Measurements from ENCODE around the gene CTBP1.
A peak's percentile ranks its signal among the peaks of the same experiment; 100 is the strongest.

Gene CTBP1

DNA sequence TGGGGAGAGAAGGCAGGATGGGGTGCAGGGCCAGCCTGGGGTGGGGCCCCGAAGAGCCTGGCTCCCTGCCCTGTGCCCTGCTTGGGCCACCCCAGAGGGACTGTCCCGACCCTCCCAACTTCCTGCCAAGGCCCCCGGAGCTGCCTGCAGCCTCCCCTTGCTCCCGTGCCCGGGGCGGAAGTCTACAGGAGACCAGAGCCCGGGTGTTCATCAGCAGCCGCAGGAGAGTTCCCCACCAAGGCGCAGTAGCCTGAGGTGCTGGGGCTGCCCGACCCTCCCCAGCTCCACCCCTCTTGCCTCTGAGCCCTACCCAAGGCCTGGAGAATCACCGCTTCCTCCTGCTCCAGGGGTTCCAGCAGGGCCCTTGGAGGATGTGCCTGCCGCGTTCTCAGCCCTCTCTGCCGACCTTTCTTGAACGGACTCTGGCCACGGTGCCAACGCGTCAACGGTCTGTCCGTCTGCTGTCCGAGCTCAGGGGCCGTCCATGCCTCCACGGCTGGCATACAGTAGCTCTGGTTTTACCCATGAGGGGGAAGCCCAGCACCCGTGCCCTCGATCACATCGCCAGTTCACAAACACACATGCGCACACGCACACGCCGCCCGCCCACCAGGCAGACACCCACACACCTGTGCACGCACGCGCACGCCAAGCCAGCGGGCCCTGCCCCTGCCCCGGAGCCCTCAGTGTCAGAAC, 40.5 kb downstream of the CTBP1 start:
- DNase-seq: no peak

DNA sequence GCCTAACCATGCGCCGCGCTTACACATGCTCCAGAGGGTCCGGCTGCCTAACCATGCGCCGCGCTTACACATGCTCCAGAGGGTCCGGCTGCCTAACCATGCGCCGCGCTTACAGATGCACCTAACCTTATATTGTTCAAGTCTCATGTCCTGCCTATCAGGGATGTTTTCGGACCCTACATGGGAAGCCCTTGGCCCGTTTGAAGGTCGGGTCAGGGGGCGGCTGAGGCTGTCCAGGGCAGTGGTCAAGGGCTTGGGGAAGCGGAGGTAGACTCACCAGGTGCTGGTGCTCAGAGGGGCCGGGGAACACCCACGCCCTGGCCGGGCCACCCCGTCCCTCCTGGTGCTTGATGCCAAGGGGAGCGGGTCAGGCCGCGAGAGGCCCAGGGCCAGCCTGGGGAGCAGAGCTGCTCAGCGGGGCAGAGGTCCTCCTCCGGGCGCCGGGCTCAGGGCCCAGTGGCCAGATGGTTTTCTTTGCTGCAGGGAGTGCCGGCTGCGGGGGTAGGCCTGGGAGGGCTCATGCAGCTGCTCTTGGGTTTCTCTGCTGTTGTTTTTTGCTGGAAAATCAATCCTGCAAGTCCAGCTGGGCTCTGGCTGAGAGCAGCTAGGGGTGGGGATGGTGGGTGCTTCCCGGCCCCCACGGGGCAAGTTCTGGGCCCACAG, 41.2 kb downstream of the CTBP1 start:
- no peak for DNase-seq

DNA sequence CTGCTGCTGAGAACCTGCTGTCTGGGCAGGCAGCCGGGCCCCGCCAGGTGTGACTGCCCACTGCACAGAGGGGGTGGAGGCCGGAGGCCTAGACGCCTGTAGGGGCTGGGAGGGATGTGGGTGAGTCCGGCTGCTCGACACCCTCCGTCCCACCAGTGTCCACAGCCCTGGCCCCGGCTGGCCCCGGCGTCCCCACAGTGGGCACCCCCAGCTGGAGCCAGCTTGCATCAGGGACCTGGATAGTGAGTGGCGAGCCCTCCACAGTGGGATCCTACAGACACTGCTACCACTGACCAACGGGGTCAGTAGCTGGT, 41.8 kb downstream of the CTBP1 start:
- no peak for DNase-seq

DNA sequence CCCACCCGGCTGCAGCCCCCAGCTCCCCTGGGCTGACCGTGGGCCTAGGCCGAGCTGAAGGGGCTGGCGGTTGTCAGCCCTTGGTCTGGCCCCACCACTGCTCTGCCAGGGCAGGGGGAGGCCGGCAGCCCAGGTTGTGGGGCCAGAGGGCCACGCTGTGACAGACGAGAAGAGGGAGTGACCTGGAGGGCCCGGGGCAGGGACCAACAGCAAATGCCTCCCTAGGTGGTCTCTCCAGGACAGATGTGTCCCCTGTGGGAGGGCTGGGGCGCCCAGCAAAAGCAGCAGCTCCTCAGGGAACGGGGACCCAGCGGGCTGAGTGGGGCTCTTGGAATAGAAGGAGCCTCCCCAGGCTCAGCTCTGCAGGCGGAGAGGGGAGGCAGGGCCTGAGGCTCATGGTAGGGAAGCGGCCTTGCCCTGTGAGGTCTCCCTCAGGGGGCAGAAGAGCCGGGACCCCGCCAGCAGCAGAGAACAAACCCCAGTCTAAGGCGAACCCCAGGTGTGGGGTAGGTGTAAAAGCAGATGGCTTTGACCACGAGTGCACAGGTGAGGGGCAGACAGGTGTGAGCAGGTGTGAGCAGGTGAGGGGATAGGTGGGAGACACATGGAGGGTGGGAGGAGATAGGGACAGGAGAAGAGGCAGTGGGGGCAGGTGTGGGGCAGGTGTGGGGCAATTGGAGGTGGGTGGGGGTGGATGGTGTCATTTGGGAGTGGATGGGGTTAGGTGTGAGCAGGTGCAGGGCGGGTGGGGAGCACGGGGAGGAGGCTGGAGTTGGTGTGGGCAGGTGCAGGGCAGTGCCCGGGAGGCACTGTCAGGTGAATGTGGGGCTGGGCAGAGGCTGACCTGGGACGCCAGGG, 42.4 kb downstream of the CTBP1 start:
- no peak for DNase-seq

DNA sequence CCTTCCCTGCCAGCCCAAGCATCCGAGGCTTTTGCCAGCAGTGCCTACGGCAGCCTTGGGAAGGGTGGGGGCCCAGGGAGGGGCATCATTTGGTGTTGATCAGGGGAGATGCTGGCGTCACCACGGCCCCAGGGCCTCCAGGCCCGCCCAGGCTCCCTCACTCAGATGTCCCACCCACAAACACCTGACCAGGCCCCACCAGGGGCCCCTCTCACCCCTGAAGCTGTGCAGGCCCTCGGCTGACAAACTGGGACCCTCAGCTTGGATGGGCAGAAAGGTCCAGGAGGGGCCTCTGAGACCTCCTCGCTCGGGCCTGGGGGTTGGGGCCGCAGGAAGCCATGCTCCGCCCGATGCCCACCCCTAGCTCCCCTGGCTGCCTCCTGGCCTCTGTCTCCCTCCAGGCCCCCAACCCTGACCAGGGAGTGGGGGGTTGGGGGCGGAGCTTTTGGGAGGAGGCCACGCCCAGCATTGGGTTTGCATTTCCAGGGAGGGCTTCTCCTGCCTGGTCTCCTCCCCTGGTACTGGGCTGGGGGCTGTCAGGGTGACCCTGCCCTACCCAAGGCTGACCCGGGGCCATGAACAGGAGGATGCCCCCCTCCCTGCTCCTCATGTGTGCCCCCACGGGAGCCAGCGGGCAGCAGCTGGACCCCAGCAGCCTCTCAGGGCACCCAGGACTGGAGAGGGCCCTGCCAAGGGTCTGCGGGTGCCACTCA, 43.2 kb downstream of the CTBP1 start:
- no peak for DNase-seq

DNA sequence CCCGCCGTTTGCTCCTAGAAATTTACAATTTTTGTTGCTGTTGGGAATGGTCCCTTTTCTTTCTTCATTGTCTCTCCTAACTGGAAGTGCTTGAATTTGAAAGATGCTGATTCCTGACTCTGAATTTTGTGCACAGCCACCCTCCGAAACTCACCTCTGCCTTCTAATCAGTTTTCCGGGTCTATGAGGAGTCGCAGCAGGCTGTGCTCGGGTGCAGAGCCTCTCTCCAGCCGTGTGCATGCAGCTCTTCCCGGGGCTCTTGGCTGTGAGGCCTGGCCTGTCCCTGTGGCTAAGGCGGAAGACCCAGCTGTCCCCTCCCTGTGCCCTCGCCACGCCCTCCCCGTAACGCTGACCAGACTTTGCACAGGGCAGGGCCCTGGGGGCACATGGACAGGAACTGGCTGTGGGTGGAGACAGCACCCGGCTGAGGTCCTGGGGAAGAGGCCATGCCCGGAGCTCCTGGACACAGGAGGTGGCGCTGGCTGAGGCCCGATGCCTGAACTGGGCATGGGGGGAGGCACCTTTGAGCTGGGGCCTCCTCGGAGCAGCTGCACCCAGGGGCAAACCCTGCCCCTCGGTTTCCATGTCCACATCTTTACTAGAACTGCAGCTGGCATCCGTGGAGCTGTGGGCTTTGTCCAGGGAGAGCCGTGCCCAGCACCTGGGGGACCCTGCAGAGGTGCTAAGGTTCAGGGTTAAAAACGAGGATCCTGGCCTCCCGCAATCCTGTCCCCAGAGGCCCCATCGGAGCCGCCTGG, 43.9 kb downstream of the CTBP1 start:
- no peak for DNase-seq

DNA sequence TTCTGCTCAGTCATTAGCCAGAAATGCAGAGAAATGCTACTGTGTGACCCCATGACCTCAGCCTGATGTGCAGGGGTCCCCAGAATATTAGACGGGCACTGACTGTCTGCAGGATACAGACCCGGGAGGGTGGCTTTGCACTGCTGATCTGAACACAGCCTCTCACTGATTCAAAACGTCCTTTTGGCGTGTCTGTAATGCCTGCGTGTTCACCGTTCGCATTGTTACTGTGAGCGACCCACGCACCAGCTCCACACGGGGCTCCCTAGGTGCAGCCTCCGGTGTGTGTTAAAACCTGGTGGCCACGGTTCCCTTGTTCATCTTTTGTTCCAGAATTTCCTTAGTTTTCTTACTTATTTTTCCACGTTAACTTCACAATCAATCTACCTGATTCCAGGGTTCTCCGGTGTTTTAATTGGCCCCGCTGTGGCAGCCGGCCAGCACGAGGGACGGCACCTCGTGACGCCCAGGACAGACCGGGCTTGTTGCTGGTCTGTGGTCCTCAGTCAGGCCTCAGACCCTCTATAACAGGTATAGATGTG, 44.6 kb downstream of the CTBP1 start:
- no peak for DNase-seq

DNA sequence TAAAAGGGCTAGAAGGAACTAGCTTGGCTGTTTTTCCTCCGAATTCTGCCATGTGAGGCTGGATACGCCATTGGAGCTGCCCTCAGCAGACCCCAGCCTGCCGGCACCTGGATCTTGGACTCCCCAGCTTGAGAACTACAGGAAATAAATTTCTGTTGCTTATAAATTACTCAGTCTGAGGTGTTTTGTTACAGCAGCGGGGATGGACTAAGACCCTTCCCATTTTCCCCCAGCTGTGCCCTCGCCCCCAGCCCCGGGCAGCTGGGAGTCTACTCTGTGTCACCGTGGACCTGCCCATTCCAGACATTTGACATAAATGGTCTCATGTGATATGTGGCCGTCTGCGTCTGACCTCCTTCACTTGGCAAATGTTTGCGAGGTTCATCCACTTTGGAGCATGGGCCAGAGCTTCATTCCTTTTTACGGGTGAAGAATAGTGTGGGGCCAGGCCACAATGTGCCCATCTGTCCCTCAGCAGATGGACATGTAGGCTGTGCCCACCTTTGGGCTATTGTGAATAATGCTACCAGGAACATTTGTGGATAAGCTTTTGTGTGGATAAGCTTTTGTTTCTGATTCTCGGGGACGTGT, 45.8 kb downstream of the CTBP1 start:
- DNase-seq: no peak

DNA sequence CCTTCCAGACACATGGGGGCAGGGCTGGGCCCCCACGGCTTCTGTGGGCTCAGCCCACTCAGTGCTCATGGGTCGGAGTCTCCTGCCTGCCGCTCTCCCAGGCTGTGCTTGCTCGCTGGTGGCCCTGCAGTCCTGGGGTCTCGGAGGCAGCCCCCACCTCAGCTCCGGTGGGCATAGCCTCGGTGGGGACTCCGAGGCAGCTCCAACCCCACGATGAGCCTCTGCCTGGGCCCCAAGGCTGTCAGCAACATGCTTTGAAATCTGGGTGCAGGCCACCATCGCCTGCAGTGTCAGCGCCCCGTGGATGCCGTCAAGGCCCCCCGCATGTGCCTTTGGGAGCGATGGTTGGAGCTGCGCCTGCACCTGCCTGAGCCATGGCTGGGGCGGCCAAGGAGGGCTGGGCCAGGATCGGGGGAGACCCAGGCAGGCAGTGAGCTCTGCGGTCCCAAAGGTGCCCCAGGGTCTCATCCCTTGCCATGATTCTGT, 46.4 kb downstream of the CTBP1 start:
- no peak for DNase-seq

DNA sequence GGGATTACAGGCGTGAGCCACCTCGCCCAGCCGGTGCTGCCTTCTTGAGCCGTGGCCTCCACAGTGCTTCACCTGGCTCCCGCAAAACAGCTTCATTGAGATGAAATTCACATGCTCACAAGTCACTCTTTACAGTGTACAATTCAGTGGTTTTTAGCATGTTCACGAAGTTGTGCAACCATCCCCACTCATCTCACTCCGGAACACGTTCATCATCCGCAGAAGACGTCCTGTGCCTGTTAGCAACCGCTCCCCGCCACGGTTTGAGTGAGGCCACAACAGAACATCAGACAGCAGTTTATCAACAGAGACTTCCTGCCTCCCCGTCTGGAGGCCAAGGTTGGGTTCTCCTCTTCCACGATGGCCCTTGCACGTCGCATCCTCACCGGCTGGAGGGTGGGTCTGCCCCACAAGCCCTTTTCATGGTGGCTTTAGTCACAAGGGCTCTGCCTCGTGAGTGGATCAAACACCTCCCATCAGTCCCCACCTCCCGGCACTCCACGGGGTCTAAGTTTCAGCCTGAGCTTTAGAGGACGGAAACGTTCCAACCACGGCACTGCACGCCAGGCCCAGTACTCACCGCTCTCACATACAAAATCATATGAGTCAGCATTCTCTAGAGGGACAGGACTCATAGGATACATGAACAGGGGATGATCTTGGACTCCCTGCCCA, 46.9 kb downstream of the CTBP1 start:
- peak; percentile 88 for DNase-seq

DNA sequence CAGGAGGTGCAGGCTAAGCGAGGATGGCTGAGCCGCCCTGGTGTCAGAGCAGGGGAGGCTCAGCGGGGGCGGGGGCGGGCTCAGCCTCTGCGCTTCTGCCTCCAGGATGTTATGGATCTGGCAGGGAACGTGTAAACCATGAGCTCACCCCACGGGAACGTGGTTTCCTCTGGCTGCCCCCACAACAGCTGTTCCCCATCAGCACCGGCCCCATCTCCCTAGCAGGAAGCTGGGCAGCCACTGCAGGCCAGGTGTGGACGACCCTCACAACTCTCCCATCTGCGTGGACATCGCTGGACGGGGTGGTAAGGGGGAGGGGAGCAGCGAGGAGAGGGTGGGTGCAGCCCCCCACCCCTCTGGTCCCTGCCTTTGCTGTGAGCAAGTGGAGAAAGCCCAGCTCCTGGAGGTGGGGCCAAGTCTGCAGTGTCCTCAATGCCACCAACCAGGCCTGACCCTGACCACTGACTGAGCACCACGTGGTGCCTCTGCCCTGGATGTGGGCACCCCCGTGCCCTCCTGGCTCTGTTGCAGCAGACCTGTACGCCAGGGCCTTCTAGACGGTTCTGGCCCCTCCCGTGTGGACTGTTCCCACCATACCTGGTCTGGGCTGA, 48.4 kb downstream of the CTBP1 start:
- DNase-seq: no peak

DNA sequence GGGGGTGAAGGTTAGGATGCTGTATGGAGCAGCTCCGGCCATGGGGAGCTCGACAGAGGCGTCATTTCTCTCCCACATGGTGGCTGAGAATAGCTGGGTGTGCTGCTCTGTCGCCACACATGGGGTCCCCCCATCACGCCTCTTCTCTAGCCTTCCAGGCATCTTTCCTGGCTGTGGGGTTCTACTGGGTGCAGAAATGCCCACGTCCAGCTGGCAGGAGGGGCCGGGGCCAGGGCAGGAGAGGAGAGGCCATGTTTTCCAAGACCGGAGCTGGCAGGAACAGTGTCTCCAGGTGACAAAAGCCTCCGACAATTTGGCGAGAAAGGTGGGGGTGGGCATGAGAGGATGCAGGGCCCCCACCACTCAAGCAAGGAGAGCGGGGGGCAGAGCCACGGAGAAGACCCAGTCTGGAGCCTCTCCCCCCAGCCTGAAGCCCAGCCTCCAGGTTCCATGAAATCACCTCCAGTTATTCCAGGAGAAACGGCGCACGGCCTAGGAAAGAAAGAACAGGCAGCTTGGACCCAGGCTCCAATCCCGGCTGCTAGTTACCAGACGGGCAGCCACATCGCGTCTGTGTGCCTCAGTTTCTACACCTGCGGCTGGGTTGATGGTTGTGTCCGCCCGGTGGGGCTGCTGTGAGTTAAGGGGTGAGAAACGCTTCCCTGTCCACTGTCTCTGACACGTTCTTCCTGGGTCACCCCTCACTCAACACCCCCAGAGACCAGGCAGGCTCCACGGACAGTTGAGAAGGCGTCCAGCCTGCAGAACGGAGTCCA, 49.2 kb downstream of the CTBP1 start:
- DNase-seq: no peak

DNA sequence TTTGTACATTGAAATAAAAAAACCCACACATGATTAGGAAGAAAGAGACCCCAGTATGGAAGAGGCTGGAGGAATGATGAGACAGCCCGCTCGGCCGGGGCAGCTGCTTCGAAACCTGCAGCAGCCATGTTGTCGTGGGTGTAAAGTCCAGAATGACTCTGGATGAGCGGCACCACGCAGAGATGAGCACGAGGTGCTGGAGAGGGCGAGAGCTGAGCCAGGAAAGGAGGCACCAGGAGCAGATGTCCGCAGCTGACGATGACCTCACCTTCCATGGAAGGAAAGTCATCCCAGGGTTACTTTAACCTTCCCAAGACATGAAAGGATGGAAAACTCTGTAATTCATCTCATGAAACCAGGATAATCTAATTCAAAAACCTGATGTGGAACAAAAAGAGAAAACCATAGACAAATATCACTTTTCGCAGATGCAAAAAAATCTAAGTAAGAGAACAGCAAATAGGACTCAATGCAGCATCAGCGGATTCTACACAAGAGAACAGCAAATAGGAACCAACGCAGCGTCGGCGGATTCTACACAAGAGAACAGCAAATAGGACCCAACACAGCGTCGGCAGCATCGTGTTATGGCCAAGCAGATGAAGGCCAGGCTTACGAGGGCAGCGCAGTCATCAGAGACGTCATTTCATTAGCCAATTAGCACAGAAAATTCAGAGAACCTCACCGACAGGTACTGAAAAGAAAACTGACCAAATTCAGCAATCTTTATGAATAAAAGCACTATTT, 50.7 kb downstream of the CTBP1 start:
- no peak for DNase-seq

DNA sequence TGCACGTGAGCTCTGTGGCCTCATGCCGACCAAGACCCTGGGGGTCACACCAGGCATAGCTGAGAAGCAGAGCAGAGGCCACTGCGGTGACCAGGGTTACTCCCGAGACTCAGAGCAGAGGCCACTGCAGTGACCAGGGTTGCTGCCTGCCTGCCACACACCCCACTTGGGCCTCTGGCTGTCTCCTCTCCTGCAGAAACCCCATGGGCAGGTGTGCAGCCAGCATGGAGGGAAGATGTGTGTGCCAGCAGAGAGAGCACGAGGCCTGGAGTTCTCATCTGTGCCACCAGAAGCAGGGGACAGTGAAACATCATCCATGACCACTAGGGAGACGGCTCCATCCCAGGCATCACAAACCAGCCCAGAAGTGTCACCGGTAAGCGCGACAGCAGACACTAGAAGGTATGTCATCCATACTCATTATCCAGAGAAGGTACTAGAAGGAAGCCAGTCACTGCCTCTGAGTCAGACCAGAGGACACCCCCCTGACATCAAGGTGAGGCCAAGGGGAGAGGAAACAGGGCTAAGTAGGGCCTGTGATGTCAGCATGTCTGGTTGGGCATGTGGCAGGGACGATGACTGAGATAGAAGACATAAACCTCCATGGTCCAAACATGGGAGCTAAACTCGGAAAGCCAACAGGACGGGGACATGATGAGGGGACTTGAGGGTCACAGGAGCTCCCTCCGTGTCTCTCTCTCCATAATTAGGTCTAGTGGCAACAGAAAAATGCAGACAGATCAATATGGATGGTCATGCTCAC, 52.3 kb downstream of the CTBP1 start:
- no peak for DNase-seq

DNA sequence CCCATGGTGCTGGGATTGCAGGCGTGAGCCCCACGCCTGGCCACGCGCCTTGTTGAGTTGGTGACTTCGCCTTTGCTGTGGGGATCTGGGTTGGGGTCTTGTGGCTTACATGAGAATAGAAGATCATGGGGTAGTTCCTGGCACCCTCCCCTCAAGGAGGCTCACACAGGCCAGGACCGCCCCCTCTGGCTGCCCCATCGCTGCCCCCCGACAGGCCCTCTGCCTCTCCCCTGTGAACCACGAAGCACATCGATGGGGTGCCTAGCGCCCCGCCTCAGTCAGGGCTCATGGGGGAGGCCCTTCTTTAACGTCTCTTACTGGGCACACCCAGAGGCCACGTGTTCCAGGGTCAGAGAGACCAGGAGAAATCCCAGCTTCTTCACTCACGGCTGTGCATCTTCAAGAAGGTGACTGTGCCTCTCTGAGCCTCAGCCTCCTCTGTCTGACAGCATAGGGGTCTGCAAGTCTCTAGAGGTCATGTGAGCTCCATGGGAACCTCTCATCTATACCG, 53.0 kb downstream of the CTBP1 start:
- DNase-seq: no peak

DNA sequence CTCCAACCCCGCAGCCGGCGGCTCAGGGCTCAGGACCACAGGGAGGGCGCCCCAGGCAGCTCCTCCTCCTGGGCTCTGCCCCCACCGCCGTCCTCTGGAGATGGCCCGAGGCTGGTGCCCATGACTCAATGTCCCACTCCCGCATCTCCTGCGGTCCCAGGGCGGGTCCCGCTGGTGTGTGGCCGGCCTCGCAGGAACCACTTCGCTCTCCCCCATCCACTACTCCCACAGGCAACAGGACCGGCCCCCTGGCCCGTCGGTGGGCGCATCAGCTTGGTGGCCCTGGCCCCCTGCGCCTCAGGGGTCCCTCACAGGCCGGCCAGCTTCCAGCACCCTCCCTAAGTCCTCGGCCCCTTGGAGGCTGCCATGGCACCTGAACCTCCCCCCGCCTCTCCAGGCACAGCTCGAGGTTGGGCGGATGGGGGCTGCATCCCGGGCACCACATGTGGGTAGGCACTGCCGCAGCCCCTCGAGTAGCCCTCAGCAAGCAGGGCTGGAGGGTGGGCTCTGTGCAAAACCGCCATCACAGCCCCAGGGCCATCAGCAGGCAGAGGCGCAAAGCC, 53.7 kb downstream of the CTBP1 start:
- no peak for DNase-seq

DNA sequence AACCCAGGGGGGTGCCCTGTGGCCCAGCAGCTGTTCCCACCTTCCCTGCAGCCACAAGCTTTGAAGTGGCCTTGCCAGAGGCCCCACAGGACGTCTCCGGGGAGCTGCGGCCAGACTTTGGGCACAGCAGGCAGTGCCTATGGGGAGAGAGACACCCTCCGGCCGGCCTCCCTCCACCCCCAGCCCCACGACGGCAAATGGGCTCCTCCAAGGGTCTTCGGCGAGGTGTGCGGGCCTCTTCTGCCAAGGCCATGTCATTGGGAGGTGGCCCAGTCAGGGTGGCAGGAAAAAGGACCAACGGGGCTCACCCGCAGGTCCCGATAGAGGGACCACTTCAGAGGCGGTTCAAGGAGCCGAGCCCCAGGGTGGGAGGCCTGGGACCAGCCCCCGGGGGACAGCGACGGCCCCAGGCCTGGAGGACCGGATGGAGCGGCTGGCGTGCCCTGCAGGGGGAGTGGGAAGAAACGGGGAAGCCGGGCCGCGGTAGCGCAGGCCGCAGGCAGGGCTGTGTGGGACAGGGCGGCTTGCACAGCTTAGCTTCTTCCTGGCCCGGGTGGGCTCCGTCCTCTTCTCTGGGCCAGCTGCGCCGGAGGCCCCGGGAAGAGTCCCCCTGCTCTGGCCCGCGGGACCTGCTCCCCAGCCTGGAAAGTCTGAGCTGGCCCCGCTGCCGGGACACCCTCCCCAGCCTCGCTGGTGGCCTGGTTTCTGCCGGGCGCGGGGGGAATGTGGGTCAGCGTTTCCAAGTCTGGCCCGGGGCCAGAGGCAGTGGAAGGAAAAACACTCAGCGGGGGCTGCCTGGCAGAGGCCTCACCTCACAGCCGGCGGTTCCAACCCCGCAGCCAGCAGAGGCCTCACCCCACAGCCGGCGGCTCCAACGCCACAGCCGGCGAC, 54.7 kb downstream of the CTBP1 start:
- no peak for DNase-seq
